ENCODE results near the gene FGD6. TPM values are rescaled to one million over a fixed set of nuclear protein-coding genes. Genes with fewer than 3 reads are reported as not detected.

The FGD6 gene
- total RNA-seq, 1 experiment from 2014 or later, result 14.3 TPM

- H3K36me3 ChIP-seq (ENCODE audit: low read depth, low read length), result peaks cover 22% of the 10 kb centered on the region; the same call in 1 of the 2 replicates
- H3K4me3 ChIP-seq (ENCODE audit: low read length), result no peak overlapping the region
- intact Hi-C loops (cut with micrococcal nuclease), result no loop called here
- H3K79me2 ChIP-seq (ENCODE audit: low read length), result no peaks in the 10 kb centered on the region
- H3K27ac ChIP-seq (ENCODE audit: low read length), result no peak overlapping the region
- no TSS peak for BruUV-seq (replicated peaks)
- ATAC-seq (no peak), DNase-seq (no peak)
- no peaks in the 10 kb centered on the region for H3F3A ChIP-seq (ENCODE audit: low read length, unreplicated experiment)
- CTCF ChIA-PET, result no interaction called here
- TF ChIP-seq EZH2 (IDR thresholded peaks at IDR 0.05; ENCODE audit: low read length, unreplicated experiment) (no peak), EZH2phosphoT487 (IDR thresholded peaks at IDR 0.05; ENCODE audit: borderline replicate concordance, low read length) (no peak), CTCF (conservative IDR thresholded peaks at IDR 0.05; ENCODE audit: low read depth, low read length) (no peak)
- no peaks in the 10 kb centered on the region for H4K20me1 ChIP-seq (ENCODE audit: low read length)
- POLR2A ChIA-PET (ENCODE audit: unreplicated experiment), result no interaction called here
- no peaks in the 10 kb centered on the region for H3K27me3 ChIP-seq (ENCODE audit: low read length)
- H3K4me1 ChIP-seq (ENCODE audit: insufficient read depth, low read length), result no peaks in the 10 kb centered on the region
- no peak overlapping the region for H2AFZ ChIP-seq (ENCODE audit: low read length)
- H3K9me3 ChIP-seq (ENCODE audit: low read length), result no peaks in the 10 kb centered on the region
- no peak overlapping the region for H3K4me2 ChIP-seq (ENCODE audit: low read length)
- H3K9ac ChIP-seq (ENCODE audit: low read length), result no peak overlapping the region
- H3K9me2 ChIP-seq (replicated peaks; ENCODE audit: low read length), result no peaks in the 10 kb centered on the region
Observed at GRCh38 chr12:95089462-95089861, 127.8 kb downstream of the FGD6 start.

GRCh38 chr12:95088379-95088778 is 128.9 kb downstream of the FGD6 start:
- Histone ChIP-seq H3F3A (ENCODE audit: low read length, unreplicated experiment) (no peaks in the 10 kb centered on the region), H3K9ac (ENCODE audit: low read length) (no peak overlapping the region), H3K27me3 (ENCODE audit: low read length) (no peaks in the 10 kb centered on the region), H3K9me3 (ENCODE audit: low read length) (no peaks in the 10 kb centered on the region), H3K9me2 (replicated peaks; ENCODE audit: low read length) (no peaks in the 10 kb centered on the region), H3K4me2 (ENCODE audit: low read length) (no peak overlapping the region), H3K4me1 (ENCODE audit: insufficient read depth, low read length) (0 out of 2 replicates have a peak, but pooled peaks cover 4% of the 10 kb centered on the region), H4K20me1 (ENCODE audit: low read length) (no peaks in the 10 kb centered on the region), H3K79me2 (ENCODE audit: low read length) (no peaks in the 10 kb centered on the region), H3K4me3 (ENCODE audit: low read length) (no peak overlapping the region), H2AFZ (ENCODE audit: low read length) (no peak overlapping the region), H3K36me3 (ENCODE audit: low read depth, low read length) (peaks cover 22% of the 10 kb centered on the region; the same call in 1 of the 2 replicates), H3K27ac (ENCODE audit: low read length) (no peak overlapping the region)
- TF ChIP-seq EZH2 (IDR thresholded peaks at IDR 0.05; ENCODE audit: low read length, unreplicated experiment) (no peak), EZH2phosphoT487 (IDR thresholded peaks at IDR 0.05; ENCODE audit: borderline replicate concordance, low read length) (no peak), CTCF (conservative IDR thresholded peaks at IDR 0.05; ENCODE audit: low read depth, low read length) (no peak)
- BruUV-seq (replicated peaks), result no TSS peak
- CTCF ChIA-PET, result no interaction called here
- no peak for ATAC-seq
- POLR2A ChIA-PET (ENCODE audit: unreplicated experiment), result no interaction called here
- intact Hi-C loops (cut with micrococcal nuclease), result no loop called here
- DNase-seq, result no peak

- ATAC-seq, result no peak; the same call in 1 of the 2 replicates
- CTCF ChIA-PET, result no interaction called here
- intact Hi-C loops (cut with micrococcal nuclease), result no loop called here
Observed at GRCh38 chr12:95085612-95086011, 131.7 kb downstream of the FGD6 start.

More at GRCh38 chr12:95085612-95086011, 131.7 kb downstream of the FGD6 start:
- no peak for TF ChIP-seq EZH2 (IDR thresholded peaks at IDR 0.05; ENCODE audit: low read length, unreplicated experiment)
- no peak for TF ChIP-seq EZH2phosphoT487 (IDR thresholded peaks at IDR 0.05; ENCODE audit: borderline replicate concordance, low read length)
- Histone ChIP-seq H3K4me2 (ENCODE audit: low read length) (no peak overlapping the region), H3K27ac (ENCODE audit: low read length) (no peak overlapping the region), H2AFZ (ENCODE audit: low read length) (no peak overlapping the region), H3K4me3 (ENCODE audit: low read length) (no peak overlapping the region), H3K27me3 (ENCODE audit: low read length) (no peaks in the 10 kb centered on the region), H3K79me2 (ENCODE audit: low read length) (no peaks in the 10 kb centered on the region), H3K9ac (ENCODE audit: low read length) (no peak overlapping the region), H3F3A (ENCODE audit: low read length, unreplicated experiment) (no peaks in the 10 kb centered on the region), H3K4me1 (ENCODE audit: insufficient read depth, low read length) (0 out of 2 replicates have a peak, but pooled peaks cover 4% of the 10 kb centered on the region), H3K9me3 (ENCODE audit: low read length) (no peaks in the 10 kb centered on the region), H4K20me1 (ENCODE audit: low read length) (no peaks in the 10 kb centered on the region), H3K36me3 (ENCODE audit: low read depth, low read length) (peaks cover 14% of the 10 kb centered on the region; the same call in 1 of the 2 replicates), H3K9me2 (replicated peaks; ENCODE audit: low read length) (no peaks in the 10 kb centered on the region)
- no peak for DNase-seq
- BruUV-seq (replicated peaks), result no TSS peak
- POLR2A ChIA-PET (ENCODE audit: unreplicated experiment), result no interaction called here
